ENCODE measurements around the gene LCN2. TPM values are rescaled to one million over a fixed set of nuclear protein-coding genes. Genes with fewer than 3 reads are reported as not detected.
A peak's percentile ranks its signal among the peaks of the same experiment; 100 is the strongest.

The LCN2 gene
- total and polyA plus RNA-seq, 10 of the 15 experiments (the other 5 are each of a cell fraction or from before 2014, with no cell fraction given) = not detected

DNA sequence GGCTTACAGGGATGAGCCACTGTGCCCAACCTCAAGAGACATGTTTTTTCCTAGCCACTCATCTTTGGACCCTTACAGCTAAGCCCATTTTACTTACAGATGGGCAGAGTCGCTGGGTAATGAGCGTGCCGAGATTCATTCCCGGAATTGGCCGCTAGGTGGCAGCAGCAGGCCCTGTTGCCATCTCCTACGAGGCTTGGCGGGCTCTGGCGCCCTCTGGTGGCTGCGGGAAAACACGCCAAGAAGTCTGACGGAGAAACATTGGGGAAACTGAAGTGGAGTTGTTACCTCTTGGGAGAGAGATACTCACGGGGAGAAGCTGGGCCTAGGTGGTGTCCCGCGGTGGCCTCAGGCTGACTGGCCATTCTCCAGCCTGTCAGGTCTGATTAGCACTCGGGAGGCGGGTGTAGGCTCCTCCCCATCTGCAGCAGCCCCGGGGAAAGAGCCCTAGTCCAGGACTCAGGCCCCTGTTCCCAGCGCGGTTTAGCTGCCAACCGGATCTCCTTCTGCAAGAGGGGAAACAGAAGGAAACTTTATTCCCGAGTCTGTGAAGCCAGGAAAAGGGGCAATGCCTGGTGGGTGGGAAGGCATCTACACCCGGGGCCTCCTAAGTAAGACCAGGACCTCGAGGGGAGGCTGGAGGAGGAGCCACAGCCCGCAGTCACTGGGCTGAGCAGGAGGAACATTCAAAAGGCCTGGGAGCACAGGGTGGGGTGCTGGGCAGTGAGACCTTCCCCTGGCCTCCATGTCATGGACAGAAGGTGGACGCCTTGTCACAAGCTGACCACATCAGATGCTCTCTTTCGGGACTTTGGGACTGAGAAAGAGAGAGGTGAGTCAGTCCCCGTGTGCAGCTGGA is 31.4 kb upstream of the LCN2 start (continued):
- TF ChIP-seq, protein P1, sequence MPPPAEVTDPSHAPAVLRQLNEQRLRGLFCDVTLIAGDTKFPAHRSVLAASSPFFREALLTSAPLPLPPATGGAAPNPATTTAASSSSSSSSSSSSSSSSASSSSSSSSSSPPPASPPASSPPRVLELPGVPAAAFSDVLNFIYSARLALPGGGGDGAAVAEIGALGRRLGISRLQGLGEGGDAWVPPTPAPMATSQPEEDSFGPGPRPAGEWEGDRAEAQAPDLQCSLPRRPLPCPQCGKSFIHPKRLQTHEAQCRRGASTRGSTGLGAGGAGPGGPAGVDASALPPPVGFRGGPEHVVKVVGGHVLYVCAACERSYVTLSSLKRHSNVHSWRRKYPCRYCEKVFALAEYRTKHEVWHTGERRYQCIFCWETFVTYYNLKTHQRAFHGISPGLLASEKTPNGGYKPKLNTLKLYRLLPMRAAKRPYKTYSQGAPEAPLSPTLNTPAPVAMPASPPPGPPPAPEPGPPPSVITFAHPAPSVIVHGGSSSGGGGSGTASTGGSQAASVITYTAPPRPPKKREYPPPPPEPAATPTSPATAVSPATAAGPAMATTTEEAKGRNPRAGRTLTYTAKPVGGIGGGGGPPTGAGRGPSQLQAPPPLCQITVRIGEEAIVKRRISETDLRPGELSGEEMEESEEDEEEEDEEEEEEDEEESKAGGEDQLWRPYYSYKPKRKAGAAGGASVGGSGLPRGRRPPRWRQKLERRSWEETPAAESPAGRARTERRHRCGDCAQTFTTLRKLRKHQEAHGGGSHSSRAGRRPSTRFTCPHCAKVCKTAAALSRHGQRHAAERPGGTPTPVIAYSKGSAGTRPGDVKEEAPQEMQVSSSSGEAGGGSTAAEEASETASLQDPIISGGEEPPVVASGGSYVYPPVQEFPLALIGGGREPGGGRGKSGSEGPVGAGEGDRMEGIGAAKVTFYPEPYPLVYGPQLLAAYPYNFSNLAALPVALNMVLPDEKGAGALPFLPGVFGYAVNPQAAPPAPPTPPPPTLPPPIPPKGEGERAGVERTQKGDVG (CRISPR knock-in tag; IDR thresholded peaks at IDR 0.05) = no peak
- TF ChIP-seq YBX1 (IDR thresholded peaks at IDR 0.05) (no peak), RCOR1 (conservative IDR thresholded peaks at IDR 0.05; ENCODE audit: low read depth, low read length) (no peak), SRF (IDR thresholded peaks at IDR 0.05; ENCODE audit: low read depth in 2 of 2, low read length in 2 of 2) (no peak), NR2C1 (IDR thresholded peaks at IDR 0.05) (no peak), RUNX3 (IDR thresholded peaks at IDR 0.05; ENCODE audit: low read length) (peak; percentile 73), ZNF622 (IDR thresholded peaks at IDR 0.05) (no peak), LARP7 (IDR thresholded peaks at IDR 0.05) (no peak), RAD51 (IDR thresholded peaks at IDR 0.05) (no peak), IKZF2 (IDR thresholded peaks at IDR 0.05) (no peak), SIX5 (IDR thresholded peaks at IDR 0.05; ENCODE audit: low read depth, low read length, severe bottlenecking) (no peak), RB1 (IDR thresholded peaks at IDR 0.05; ENCODE audit: borderline replicate concordance) (peak; percentile 95; the same call in 1 of the 2 replicates), MTA3 (IDR thresholded peaks at IDR 0.05; ENCODE audit: borderline replicate concordance, low read length) (no peak), BMI1 (IDR thresholded peaks at IDR 0.05; ENCODE audit: borderline replicate concordance) (no peak)
- TF ChIP-seq, protein P2, sequence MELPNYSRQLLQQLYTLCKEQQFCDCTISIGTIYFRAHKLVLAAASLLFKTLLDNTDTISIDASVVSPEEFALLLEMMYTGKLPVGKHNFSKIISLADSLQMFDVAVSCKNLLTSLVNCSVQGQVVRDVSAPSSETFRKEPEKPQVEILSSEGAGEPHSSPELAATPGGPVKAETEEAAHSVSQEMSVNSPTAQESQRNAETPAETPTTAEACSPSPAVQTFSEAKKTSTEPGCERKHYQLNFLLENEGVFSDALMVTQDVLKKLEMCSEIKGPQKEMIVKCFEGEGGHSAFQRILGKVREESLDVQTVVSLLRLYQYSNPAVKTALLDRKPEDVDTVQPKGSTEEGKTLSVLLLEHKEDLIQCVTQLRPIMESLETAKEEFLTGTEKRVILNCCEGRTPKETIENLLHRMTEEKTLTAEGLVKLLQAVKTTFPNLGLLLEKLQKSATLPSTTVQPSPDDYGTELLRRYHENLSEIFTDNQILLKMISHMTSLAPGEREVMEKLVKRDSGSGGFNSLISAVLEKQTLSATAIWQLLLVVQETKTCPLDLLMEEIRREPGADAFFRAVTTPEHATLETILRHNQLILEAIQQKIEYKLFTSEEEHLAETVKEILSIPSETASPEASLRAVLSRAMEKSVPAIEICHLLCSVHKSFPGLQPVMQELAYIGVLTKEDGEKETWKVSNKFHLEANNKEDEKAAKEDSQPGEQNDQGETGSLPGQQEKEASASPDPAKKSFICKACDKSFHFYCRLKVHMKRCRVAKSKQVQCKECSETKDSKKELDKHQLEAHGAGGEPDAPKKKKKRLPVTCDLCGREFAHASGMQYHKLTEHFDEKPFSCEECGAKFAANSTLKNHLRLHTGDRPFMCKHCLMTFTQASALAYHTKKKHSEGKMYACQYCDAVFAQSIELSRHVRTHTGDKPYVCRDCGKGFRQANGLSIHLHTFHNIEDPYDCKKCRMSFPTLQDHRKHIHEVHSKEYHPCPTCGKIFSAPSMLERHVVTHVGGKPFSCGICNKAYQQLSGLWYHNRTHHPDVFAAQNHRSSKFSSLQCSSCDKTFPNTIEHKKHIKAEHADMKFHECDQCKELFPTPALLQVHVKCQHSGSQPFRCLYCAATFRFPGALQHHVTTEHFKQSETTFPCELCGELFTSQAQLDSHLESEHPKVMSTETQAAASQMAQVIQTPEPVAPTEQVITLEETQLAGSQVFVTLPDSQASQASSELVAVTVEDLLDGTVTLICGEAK (IDR thresholded peaks at IDR 0.05; ENCODE audit: borderline replicate concordance) = no peak
- TF ChIP-seq, protein P3, sequence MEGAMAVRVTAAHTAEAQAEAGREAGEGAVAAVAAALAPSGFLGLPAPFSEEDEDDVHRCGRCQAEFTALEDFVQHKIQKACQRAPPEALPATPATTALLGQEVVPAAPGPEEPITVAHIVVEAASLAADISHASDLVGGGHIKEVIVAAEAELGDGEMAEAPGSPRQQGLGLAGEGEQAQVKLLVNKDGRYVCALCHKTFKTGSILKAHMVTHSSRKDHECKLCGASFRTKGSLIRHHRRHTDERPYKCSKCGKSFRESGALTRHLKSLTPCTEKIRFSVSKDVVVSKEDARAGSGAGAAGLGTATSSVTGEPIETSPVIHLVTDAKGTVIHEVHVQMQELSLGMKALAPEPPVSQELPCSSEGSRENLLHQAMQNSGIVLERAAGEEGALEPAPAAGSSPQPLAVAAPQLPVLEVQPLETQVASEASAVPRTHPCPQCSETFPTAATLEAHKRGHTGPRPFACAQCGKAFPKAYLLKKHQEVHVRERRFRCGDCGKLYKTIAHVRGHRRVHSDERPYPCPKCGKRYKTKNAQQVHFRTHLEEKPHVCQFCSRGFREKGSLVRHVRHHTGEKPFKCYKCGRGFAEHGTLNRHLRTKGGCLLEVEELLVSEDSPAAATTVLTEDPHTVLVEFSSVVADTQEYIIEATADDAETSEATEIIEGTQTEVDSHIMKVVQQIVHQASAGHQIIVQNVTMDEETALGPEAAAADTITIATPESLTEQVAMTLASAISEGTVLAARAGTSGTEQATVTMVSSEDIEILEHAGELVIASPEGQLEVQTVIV (IDR thresholded peaks at IDR 0.05; ENCODE audit: borderline replicate concordance, partially characterized antibody) = no peak
- TF ChIP-seq, protein P4, sequence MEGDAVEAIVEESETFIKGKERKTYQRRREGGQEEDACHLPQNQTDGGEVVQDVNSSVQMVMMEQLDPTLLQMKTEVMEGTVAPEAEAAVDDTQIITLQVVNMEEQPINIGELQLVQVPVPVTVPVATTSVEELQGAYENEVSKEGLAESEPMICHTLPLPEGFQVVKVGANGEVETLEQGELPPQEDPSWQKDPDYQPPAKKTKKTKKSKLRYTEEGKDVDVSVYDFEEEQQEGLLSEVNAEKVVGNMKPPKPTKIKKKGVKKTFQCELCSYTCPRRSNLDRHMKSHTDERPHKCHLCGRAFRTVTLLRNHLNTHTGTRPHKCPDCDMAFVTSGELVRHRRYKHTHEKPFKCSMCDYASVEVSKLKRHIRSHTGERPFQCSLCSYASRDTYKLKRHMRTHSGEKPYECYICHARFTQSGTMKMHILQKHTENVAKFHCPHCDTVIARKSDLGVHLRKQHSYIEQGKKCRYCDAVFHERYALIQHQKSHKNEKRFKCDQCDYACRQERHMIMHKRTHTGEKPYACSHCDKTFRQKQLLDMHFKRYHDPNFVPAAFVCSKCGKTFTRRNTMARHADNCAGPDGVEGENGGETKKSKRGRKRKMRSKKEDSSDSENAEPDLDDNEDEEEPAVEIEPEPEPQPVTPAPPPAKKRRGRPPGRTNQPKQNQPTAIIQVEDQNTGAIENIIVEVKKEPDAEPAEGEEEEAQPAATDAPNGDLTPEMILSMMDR (IDR thresholded peaks at IDR 0.05 in 2 of 3, conservative IDR thresholded peaks at IDR 0.05 in 1 of 3; ENCODE audit: control insufficient read depth in 2 of 3, extremely low read depth in 1 of 3, insufficient read depth in 1 of 3, low read depth in 3 of 3, low read length in 3 of 3) = peak; percentile 100; a peak in 5 of 6 replicates

Data from GM12878 (cell line).